ENCODE data around the gene SPTBN1. TPM values are rescaled to one million over a fixed set of nuclear protein-coding genes. Genes with fewer than 3 reads are reported as not detected.
A peak's percentile ranks its signal among the peaks of the same experiment; 100 is the strongest.

The SPTBN1 gene
- total and polyA plus RNA-seq, 2 experiments from 2014 or later, result 57.7 to 187 TPM

- Histone ChIP-seq H2AFZ (no peak overlapping the region), H3K4me2 (ENCODE audit: unreplicated experiment) (no peak overlapping the region)
- no peak for DNase-seq
Measured at GRCh38 chr2:54423213-54423612, 32.9 kb upstream of the SPTBN1 start.

GRCh38 chr2:54424555-54425163, 31.5 kb upstream of the SPTBN1 start:
- in situ Hi-C loops (cut with MboI), result no loop called here

More at GRCh38 chr2:54423213-54423612, 32.9 kb upstream of the SPTBN1 start:
- Histone ChIP-seq H3F3A (ENCODE audit: insufficient read depth) (peaks cover 3% of the 10 kb centered on the region; the same call in 1 of the 2 replicates), H3K4me1 (ENCODE audit: insufficient read depth) (peaks cover 18% of the 10 kb centered on the region), H4K20me1 (ENCODE audit: insufficient read depth) (no peaks in the 10 kb centered on the region), H3K4me3 (no peak overlapping the region), H3K27ac (no peak overlapping the region), H3K36me3 (ENCODE audit: low read depth) (no peaks in the 10 kb centered on the region), H3K79me2 (ENCODE audit: insufficient read depth) (no peaks in the 10 kb centered on the region), H3K27me3 (replicated peaks; ENCODE audit: insufficient read depth) (no peaks in the 10 kb centered on the region), H3K9ac (no peak overlapping the region), H3K9me2 (ENCODE audit: insufficient read depth) (no peaks in the 10 kb centered on the region), H3K9me3 (ENCODE audit: low read depth) (no peaks in the 10 kb centered on the region)
- WGBS, 2 experiments (ENCODE audit: low coverage in 1 of 2, low lambda C conversion rate in 2 of 2, missing lambda C conversion rate in 2 of 2), result 62 to 72% methylated on average over 2 of the region's 2 CpGs
- in situ Hi-C loops (cut with MboI), result no loop called here
- TF ChIP-seq EZH2 (IDR thresholded peaks at IDR 0.05; ENCODE audit: insufficient read depth, poor library complexity, severe bottlenecking) (no peak), EZH2phosphoT487 (IDR thresholded peaks at IDR 0.05; ENCODE audit: insufficient read depth, low read depth) (no peak)

GRCh38 chr2:54428108-54428831, 27.9 kb upstream of the SPTBN1 start:
- TF ChIP-seq EZH2 (IDR thresholded peaks at IDR 0.05; ENCODE audit: insufficient read depth, poor library complexity, severe bottlenecking), result no peak
- no peaks in the 10 kb centered on the region for H4K20me1 ChIP-seq (ENCODE audit: insufficient read depth)
- H3K4me2 ChIP-seq (ENCODE audit: unreplicated experiment), result peak overlapping the region; percentile 75
- no peak overlapping the region; the same call in 1 of the 2 replicates for H3K9ac ChIP-seq
- no peaks in the 10 kb centered on the region for H3K9me3 ChIP-seq (ENCODE audit: low read depth)
- no peaks in the 10 kb centered on the region for H3K36me3 ChIP-seq (ENCODE audit: low read depth)
- DNase-seq, result peak; percentile 56
- no peak overlapping the region; the same call in 1 of the 2 replicates for H2AFZ ChIP-seq
- H3K79me2 ChIP-seq (ENCODE audit: insufficient read depth), result no peaks in the 10 kb centered on the region
- peaks cover 22% of the 10 kb centered on the region for H3K4me1 ChIP-seq (ENCODE audit: insufficient read depth)
- 7 to 8% methylated on average over 3 of the region's 3 CpGs for WGBS, 2 experiments (ENCODE audit: low coverage in 1 of 2, low lambda C conversion rate in 2 of 2, missing lambda C conversion rate in 2 of 2)
- H3K9me2 ChIP-seq (ENCODE audit: insufficient read depth), result no peaks in the 10 kb centered on the region
- H3K27me3 ChIP-seq (replicated peaks; ENCODE audit: insufficient read depth), result no peaks in the 10 kb centered on the region
- H3K4me3 ChIP-seq, result 0 out of 2 replicates have a peak overlapping the region, but pooled peaks have one; percentile 16
- peaks cover 18% of the 10 kb centered on the region for H3F3A ChIP-seq (ENCODE audit: insufficient read depth)
- in situ Hi-C loops (cut with MboI), result no loop called here
- H3K27ac ChIP-seq, result peak overlapping the region; percentile 31

More at GRCh38 chr2:54424555-54425163, 31.5 kb upstream of the SPTBN1 start:
- H3K9me2 ChIP-seq (ENCODE audit: insufficient read depth), result no peaks in the 10 kb centered on the region
- H3F3A ChIP-seq (ENCODE audit: insufficient read depth), result peaks cover 18% of the 10 kb centered on the region
- H3K27ac ChIP-seq, result no peak overlapping the region
- DNase-seq, result no peak
- peaks cover 28% of the 10 kb centered on the region for H3K4me1 ChIP-seq (ENCODE audit: insufficient read depth)
- H4K20me1 ChIP-seq (ENCODE audit: insufficient read depth), result no peaks in the 10 kb centered on the region
- no peaks in the 10 kb centered on the region for H3K36me3 ChIP-seq (ENCODE audit: low read depth)
- no peak overlapping the region for H2AFZ ChIP-seq
- H3K4me3 ChIP-seq, result no peak overlapping the region
- H3K79me2 ChIP-seq (ENCODE audit: insufficient read depth), result no peaks in the 10 kb centered on the region
- no peak overlapping the region for H3K4me2 ChIP-seq (ENCODE audit: unreplicated experiment)
- no peak overlapping the region for H3K9ac ChIP-seq
- WGBS, 2 experiments (ENCODE audit: low coverage in 1 of 2, low lambda C conversion rate in 2 of 2, missing lambda C conversion rate in 2 of 2), result 64 to 66% methylated on average over 7 of the region's 7 CpGs
- H3K9me3 ChIP-seq (ENCODE audit: low read depth), result no peaks in the 10 kb centered on the region
- no peaks in the 10 kb centered on the region for H3K27me3 ChIP-seq (replicated peaks; ENCODE audit: insufficient read depth)
- TF ChIP-seq EZH2phosphoT487 (IDR thresholded peaks at IDR 0.05; ENCODE audit: insufficient read depth, low read depth) (no peak), EZH2 (IDR thresholded peaks at IDR 0.05; ENCODE audit: insufficient read depth, poor library complexity, severe bottlenecking) (no peak)

GRCh38 chr2:54429054-54429453, 27.1 kb upstream of the SPTBN1 start:
- H3K9me2 ChIP-seq (ENCODE audit: insufficient read depth), result no peaks in the 10 kb centered on the region
- H3K79me2 ChIP-seq (ENCODE audit: insufficient read depth), result no peaks in the 10 kb centered on the region
- H3K9me3 ChIP-seq (ENCODE audit: low read depth), result no peaks in the 10 kb centered on the region
- 14 to 21% methylated on average over 5 of the region's 5 CpGs for WGBS, 2 experiments (ENCODE audit: low coverage in 1 of 2, low lambda C conversion rate in 2 of 2, missing lambda C conversion rate in 2 of 2)
- no peak overlapping the region for H3K9ac ChIP-seq
- no peak overlapping the region for H2AFZ ChIP-seq
- in situ Hi-C loops (cut with MboI), result no loop called here
- H3K27me3 ChIP-seq (replicated peaks; ENCODE audit: insufficient read depth), result no peaks in the 10 kb centered on the region
- H3F3A ChIP-seq (ENCODE audit: insufficient read depth), result peaks cover 18% of the 10 kb centered on the region
- TF ChIP-seq EZH2 (IDR thresholded peaks at IDR 0.05; ENCODE audit: insufficient read depth, poor library complexity, severe bottlenecking), result no peak
- no peak for TF ChIP-seq EZH2phosphoT487 (IDR thresholded peaks at IDR 0.05; ENCODE audit: insufficient read depth, low read depth)
- H3K4me2 ChIP-seq (ENCODE audit: unreplicated experiment), result peak overlapping the region; percentile 75
- peaks cover 22% of the 10 kb centered on the region for H3K4me1 ChIP-seq (ENCODE audit: insufficient read depth)
- no peaks in the 10 kb centered on the region for H3K36me3 ChIP-seq (ENCODE audit: low read depth)
- H3K4me3 ChIP-seq, result 0 out of 2 replicates have a peak overlapping the region, but pooled peaks have one; percentile 16
- peak; percentile 51 for DNase-seq
- peak overlapping the region; percentile 31 for H3K27ac ChIP-seq
- no peaks in the 10 kb centered on the region for H4K20me1 ChIP-seq (ENCODE audit: insufficient read depth)

All from GM23248 (cell line).